NCI-H748 (cell line): ENCODE data around the gene EPB41L4A.

Experiments used
- DNase-seq: peaks from one replicate; lab custom pipeline; 2025; ENCODE audit not compliant: unreplicated experiment; lab: John Stamatoyannopoulos, UW

Gene EPB41L4A

DNA sequence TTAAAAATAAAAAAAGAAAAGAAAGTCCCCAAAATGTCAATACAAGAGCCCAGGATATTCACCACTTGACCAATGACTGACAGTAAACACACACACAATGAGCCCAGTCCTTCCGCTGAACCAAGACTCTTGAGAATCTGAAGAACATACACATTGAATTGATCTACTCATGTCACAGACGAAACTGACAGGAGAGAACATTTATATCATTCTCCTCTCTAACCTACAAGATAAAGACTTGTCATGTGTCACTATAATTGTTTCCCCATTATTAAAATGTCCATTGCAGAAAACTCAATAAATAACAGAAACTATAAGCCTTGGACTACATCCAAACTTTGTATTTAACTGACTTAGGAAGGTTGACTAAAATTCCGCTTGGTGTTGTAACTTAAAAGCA lies 296.7 kb downstream of the EPB41L4A start:
- DNase-seq, result no peak

DNA sequence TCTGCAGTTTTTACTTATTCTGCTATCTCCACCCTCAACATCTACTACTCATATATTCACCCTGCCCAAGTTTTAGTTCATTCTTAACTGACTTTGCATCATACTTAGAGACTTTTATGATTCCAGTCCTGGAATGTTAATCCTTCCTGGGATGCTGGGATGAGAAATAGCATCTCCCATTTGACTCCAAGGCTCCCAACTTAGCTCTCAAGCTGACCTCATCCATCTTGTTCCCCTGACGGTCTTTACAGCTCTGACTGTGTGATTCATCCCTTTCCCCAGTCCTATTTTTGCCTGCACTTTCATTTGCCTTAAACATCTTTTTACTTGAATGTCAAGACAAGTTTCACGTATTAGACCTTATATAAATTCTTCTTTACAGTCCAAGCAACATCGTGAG lies 297.8 kb downstream of the EPB41L4A start:
- DNase-seq, result no peak

DNA sequence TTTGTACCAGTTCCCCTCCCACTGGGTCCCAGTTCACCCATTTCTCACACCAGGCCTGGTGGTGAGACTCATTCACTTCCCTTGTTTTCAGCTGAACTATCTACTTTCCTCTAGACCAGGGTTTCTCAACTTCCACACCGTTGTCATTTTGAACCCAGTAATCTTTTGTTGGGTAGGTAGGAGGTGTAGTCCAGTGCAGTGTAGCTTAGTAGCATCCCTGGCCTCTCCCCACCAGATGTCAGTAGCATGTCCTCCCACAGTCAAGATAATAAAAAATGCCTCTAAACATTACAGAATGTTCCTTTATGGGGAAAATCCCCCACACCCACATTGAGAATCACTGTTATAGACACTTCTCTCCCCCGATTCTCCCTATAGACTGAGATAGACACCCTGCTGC lies 299.1 kb downstream of the EPB41L4A start:
- no peak for DNase-seq

DNA sequence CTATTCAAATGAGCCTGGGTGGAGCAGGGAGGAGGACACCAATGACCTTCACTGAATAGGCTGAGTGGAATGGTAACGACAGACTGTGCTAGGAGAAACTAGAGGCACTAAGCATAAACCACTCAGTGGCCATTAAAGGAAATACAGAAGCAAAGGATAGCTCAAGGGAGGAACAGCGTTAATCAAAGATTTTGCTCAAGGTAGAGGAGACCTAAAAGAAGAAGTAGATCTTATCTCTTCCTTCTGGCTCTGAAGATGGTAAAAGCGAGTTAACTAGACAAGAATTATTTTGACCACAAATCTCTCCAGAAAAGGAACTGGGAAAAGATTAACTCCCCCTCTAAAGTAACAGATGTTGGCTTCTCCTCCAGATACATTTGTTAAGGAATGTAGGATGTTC lies 299.6 kb downstream of the EPB41L4A start:
- no peak for DNase-seq

DNA sequence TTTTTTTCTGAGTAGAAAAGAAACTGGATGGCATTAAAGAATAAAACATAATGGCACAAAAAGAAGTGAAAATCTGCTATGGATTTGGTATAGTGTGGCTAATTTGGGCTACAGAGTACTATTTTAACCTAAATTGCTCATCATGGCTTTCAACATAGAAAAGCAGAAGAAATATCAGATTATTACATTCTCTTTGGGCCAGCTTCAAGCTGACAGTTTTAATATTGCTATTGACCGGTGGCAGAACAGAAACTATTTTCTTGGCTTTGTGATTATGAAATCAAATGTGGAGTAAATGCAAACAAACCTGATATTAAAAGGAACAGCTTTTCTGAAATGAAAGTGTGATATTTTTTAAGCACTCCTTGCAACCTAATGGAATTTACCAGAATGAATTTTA lies 301.5 kb downstream of the EPB41L4A start:
- no peak for DNase-seq

DNA sequence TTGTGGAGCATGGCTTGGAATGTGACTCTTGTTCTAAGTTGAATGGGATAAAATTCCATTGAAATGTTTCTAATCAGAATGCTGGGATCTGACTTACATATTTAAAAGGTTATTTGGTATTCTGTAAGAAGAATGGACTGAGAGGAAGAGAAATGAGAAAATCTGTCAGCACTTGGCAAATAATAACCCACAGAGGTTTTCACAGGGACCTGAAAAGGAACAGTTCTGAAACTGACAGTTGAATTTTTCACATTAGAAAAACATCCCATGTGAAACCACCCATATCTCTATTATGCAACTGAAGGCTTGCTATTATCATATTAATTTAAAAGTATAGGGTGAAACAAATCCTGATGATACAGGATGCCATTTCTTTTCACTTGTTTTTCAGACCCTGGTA lies 302.7 kb downstream of the EPB41L4A start:
- DNase-seq, result no peak

DNA sequence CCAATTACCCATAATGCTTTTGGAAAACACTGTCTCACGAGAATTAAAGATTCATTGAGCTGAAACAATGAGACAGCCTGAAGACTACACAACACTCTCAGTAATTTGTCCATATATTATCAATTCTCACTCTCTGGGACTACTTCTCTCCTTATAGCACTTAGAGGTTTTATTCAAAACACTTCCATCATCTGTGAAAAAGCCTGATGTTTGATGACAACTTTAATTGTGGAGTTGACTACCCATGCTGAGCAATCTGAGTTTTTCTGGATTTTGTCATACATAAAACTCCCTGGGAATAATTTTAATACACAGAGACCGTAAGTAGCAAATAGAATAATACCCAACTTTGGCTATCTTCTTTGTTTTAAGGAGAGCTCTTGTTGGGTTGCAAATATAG lies 305.5 kb downstream of the EPB41L4A start:
- no peak for DNase-seq
